HepG2 (cell line): ENCODE measurements around the gene AMBRA1. TPM values are rescaled to one million over a fixed set of nuclear protein-coding genes. Genes with fewer than 3 reads are reported as not detected.
A peak's percentile ranks its signal among the peaks of the same experiment; 100 is the strongest.

Experiments
- GZF1 ChIP-seq: sonication (generic); formaldehyde crosslinking; IDR thresholded peaks from 2 replicates; pipeline ENCODE4 v1.5.1; 2020; ENCODE audit warnings: mild to moderate bottlenecking, missing genetic modification reagents
- HDAC2 ChIP-seq: sonication (generic); formaldehyde crosslinking; IDR thresholded peaks from 2 replicates; pipeline ENCODE4 v1.4.0; 2020; ENCODE audit warnings: missing genetic modification reagents
- JUN ChIP-seq: sonication (generic); formaldehyde crosslinking; IDR thresholded peaks from 2 replicates; pipeline ENCODE4 v1.4.0; 2020; ENCODE audit warnings: mild to moderate bottlenecking, missing genetic modification reagents
- POLR2A ChIP-seq, 2 experiments: IDR thresholded peaks; 2 replicates each; pipeline ENCODE4 v1.6.1; 2011; ENCODE audit warnings: low read depth in 2 of 2, low read length in 2 of 2, mild to moderate bottlenecking in 1 of 2, moderate library complexity in 1 of 2; ENCODE audit not compliant: insufficient read depth in 1 of 2
- RARG ChIP-seq: sonication (generic); formaldehyde crosslinking; IDR thresholded peaks from 2 replicates; pipeline ENCODE4 v1.4.0; 2020; ENCODE audit warnings: low read depth, mild to moderate bottlenecking, missing genetic modification reagents
- SNAPC2 ChIP-seq: sonication (generic); formaldehyde crosslinking; IDR thresholded peaks from 2 replicates; pipeline ENCODE4 v1.8.1; 2022; ENCODE audit warnings: mild to moderate bottlenecking, missing genetic modification reagents
- SP1 ChIP-seq, 2 experiments: fragments of 450-650 bp in 1 of 2; sonication (generic) in 1 of 2; formaldehyde crosslinking in 1 of 2; IDR thresholded peaks; 2 replicates each; pipeline versions ENCODE4 v1.4.0 to v1.6.1; 2016 to 2020; ENCODE audit warnings: missing genetic modification reagents in 1 of 2
- STAT5B ChIP-seq: sonication (generic); formaldehyde crosslinking; IDR thresholded peaks from 2 replicates; pipeline ENCODE4 v1.4.0; 2020; ENCODE audit warnings: missing genetic modification reagents
- SUZ12 ChIP-seq: fragments of 150-350 bp; IDR thresholded peaks from 2 replicates; pipeline ENCODE4 v1.6.1; 2014; ENCODE audit warnings: low read depth, low read length
- TGIF2 ChIP-seq: IDR thresholded peaks from 2 replicates; pipeline ENCODE4 v1.6.1; 2016; ENCODE audit warnings: control low read depth, missing compliant biosample characterization
- ZBTB3 ChIP-seq: sonication (generic); formaldehyde crosslinking; IDR thresholded peaks from 2 replicates; pipeline ENCODE4 v1.4.0; 2020; ENCODE audit warnings: low read depth, mild to moderate bottlenecking, moderate library complexity, missing genetic modification reagents, borderline replicate concordance
- ZNF781 ChIP-seq: sonication (generic); formaldehyde crosslinking; IDR thresholded peaks from 2 replicates; pipeline ENCODE4 v1.5.1; 2020; ENCODE audit warnings: borderline replicate concordance, mild to moderate bottlenecking, missing genetic modification reagents; ENCODE audit errors: not compliant biosample characterization
- polyA plus RNA-seq, 8 experiments: library from polyadenylated mRNA; depleted of rRNA in 3 of 8; stranded (reverse) in 7 of 8; unstranded in 1 of 8; fragments of >200 nt; fragmentation: Illumina TruSeq in 4 of 8; extraction: Trizol in 4 of 8; gene quantifications; 2 replicates each; pipeline versions ENCODE4 v1.2.1 to v1.2.3, GENCODE V29; 2011 to 2016; ENCODE audit warnings: low read depth in 4 of 8, missing spikeins in 1 of 8, mixed read lengths in 1 of 8; ENCODE audit not compliant: insufficient read depth in 1 of 8
- total RNA-seq, 5 experiments: library from RNA; depleted of rRNA; stranded (reverse); fragments of >200 nt; fragmentation: Illumina TruSeq; extraction: Trizol; gene quantifications; 2 replicates each; pipeline ENCODE4 v1.2.3, GENCODE V29; 2016; ENCODE audit warnings: low read depth in 1 of 5
- TF ChIP-seq, protein P1 (sequence below): sonication (generic); formaldehyde crosslinking; IDR thresholded peaks from 2 replicates; pipeline ENCODE4 v1.4.0; 2020; ENCODE audit warnings: missing genetic modification reagents, borderline replicate concordance
- TF ChIP-seq, protein P2 (sequence below): sonication (generic); formaldehyde crosslinking; conservative IDR thresholded peaks from 2 replicates; pipeline ENCODE4 v1.4.0; 2020; ENCODE audit warnings: mild to moderate bottlenecking, missing genetic modification reagents, moderate library complexity
- TF ChIP-seq, protein P3 (sequence below): IDR thresholded peaks from 2 replicates; pipeline ENCODE4 v1.6.1; 2016; ENCODE audit warnings: low read depth, control low read depth
- TF ChIP-seq, protein P4 (sequence below): sonication (generic); formaldehyde crosslinking; IDR thresholded peaks from 2 replicates; pipeline ENCODE4 v1.5.0; 2020; ENCODE audit warnings: mild to moderate bottlenecking, missing genetic modification reagents

The AMBRA1 gene
- total and polyA plus RNA-seq, 2 of the 13 experiments (the other 11 are each of a cell fraction or from before 2014, with no cell fraction given) = 15.7 to 26.0 TPM

DNA sequence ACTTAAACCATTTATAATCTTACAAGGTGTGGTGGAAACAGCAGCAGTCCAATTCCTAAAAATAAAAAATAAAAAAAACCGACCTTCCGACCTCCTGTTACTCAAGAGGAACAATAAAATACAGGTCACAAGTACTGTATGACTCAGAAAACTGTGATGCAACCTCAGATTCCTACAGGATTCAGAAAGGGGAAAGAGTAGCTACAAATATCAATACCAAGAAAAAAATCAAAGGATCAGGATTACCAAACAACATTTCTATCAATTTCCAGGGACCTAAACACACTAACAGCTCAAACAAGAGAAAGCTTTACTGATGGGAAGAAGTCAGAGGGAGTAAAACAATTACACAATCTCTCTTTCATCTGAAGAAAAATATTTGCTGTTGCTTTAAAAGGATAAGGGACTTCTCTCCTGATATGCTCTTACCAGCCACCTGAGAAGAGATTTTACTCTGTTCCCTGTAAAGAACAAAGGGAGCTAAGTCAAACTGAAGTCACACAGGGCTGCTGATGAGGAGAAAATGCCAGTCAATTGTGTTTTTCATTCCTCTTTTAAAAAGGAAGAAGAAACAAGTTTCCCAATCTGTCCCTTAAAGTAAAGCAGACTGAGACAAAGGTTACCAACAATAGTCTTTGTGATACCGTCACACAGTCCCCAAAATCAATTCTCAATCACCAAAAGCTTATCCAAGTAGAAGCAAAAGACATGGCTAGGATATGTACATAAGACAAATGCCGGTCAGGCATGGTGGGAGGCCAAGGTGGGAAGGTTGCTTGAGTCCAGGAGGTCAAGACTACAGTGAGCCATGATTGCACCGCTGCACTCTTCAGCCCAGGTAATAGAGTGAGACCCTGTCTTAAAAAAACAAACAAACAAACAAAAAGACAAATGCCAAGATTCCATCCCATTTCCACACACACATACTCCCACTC is 39.3 kb downstream of the AMBRA1 start (continued):
- TF ChIP-seq, protein P1, sequence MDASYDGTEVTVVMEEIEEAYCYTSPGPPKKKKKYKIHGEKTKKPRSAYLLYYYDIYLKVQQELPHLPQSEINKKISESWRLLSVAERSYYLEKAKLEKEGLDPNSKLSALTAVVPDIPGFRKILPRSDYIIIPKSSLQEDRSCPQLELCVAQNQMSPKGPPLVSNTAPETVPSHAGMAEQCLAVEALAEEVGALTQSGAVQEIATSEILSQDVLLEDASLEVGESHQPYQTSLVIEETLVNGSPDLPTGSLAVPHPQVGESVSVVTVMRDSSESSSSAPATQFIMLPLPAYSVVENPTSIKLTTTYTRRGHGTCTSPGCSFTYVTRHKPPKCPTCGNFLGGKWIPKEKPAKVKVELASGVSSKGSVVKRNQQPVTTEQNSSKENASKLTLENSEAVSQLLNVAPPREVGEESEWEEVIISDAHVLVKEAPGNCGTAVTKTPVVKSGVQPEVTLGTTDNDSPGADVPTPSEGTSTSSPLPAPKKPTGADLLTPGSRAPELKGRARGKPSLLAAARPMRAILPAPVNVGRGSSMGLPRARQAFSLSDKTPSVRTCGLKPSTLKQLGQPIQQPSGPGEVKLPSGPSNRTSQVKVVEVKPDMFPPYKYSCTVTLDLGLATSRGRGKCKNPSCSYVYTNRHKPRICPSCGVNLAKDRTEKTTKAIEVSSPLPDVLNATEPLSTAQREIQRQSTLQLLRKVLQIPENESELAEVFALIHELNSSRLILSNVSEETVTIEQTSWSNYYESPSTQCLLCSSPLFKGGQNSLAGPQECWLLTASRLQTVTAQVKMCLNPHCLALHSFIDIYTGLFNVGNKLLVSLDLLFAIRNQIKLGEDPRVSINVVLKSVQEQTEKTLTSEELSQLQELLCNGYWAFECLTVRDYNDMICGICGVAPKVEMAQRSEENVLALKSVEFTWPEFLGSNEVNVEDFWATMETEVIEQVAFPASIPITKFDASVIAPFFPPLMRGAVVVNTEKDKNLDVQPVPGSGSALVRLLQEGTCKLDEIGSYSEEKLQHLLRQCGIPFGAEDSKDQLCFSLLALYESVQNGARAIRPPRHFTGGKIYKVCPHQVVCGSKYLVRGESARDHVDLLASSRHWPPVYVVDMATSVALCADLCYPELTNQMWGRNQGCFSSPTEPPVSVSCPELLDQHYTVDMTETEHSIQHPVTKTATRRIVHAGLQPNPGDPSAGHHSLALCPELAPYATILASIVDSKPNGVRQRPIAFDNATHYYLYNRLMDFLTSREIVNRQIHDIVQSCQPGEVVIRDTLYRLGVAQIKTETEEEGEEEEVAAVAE (CRISPR knock-in tag) = no peak
- TF ChIP-seq STAT5B (CRISPR knock-in tag) (no peak), HDAC2 (peak; percentile 78), GZF1 (no peak), ZNF781 (CRISPR knock-in tag) (no peak), JUN (CRISPR knock-in tag) (peak; percentile 94), RARG (CRISPR knock-in tag) (0 out of 2 replicates have a peak, but pooled peaks have one; percentile 70), SUZ12 (no peak), POLR2A (IDR thresholded peaks at IDR 0.05; ENCODE audit: insufficient read depth in 1 of 2, low read depth in 2 of 2, low read length in 2 of 2) (no peak), TGIF2 (CRISPR knock-in tag) (no peak), SNAPC2 (CRISPR knock-in tag) (no peak; the same call in 1 of the 2 replicates), SP1 (IDR thresholded peaks at IDR 0.05) (no peak), SP1 (CRISPR knock-in tag; IDR thresholded peaks at IDR 0.05) (no peak), ZBTB3 (peak; percentile 75; the same call in 1 of the 2 replicates)
- TF ChIP-seq, protein P2, sequence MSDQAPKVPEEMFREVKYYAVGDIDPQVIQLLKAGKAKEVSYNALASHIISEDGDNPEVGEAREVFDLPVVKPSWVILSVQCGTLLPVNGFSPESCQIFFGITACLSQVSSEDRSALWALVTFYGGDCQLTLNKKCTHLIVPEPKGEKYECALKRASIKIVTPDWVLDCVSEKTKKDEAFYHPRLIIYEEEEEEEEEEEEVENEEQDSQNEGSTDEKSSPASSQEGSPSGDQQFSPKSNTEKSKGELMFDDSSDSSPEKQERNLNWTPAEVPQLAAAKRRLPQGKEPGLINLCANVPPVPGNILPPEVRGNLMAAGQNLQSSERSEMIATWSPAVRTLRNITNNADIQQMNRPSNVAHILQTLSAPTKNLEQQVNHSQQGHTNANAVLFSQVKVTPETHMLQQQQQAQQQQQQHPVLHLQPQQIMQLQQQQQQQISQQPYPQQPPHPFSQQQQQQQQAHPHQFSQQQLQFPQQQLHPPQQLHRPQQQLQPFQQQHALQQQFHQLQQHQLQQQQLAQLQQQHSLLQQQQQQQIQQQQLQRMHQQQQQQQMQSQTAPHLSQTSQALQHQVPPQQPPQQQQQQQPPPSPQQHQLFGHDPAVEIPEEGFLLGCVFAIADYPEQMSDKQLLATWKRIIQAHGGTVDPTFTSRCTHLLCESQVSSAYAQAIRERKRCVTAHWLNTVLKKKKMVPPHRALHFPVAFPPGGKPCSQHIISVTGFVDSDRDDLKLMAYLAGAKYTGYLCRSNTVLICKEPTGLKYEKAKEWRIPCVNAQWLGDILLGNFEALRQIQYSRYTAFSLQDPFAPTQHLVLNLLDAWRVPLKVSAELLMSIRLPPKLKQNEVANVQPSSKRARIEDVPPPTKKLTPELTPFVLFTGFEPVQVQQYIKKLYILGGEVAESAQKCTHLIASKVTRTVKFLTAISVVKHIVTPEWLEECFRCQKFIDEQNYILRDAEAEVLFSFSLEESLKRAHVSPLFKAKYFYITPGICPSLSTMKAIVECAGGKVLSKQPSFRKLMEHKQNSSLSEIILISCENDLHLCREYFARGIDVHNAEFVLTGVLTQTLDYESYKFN (CRISPR knock-in tag) = peak; percentile 94
- TF ChIP-seq, protein P3, sequence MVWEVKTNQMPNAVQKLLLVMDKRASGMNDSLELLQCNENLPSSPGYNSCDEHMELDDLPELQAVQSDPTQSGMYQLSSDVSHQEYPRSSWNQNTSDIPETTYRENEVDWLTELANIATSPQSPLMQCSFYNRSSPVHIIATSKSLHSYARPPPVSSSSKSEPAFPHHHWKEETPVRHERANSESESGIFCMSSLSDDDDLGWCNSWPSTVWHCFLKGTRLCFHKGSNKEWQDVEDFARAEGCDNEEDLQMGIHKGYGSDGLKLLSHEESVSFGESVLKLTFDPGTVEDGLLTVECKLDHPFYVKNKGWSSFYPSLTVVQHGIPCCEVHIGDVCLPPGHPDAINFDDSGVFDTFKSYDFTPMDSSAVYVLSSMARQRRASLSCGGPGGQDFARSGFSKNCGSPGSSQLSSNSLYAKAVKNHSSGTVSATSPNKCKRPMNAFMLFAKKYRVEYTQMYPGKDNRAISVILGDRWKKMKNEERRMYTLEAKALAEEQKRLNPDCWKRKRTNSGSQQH (CRISPR knock-in tag) = no peak
- TF ChIP-seq, protein P4, sequence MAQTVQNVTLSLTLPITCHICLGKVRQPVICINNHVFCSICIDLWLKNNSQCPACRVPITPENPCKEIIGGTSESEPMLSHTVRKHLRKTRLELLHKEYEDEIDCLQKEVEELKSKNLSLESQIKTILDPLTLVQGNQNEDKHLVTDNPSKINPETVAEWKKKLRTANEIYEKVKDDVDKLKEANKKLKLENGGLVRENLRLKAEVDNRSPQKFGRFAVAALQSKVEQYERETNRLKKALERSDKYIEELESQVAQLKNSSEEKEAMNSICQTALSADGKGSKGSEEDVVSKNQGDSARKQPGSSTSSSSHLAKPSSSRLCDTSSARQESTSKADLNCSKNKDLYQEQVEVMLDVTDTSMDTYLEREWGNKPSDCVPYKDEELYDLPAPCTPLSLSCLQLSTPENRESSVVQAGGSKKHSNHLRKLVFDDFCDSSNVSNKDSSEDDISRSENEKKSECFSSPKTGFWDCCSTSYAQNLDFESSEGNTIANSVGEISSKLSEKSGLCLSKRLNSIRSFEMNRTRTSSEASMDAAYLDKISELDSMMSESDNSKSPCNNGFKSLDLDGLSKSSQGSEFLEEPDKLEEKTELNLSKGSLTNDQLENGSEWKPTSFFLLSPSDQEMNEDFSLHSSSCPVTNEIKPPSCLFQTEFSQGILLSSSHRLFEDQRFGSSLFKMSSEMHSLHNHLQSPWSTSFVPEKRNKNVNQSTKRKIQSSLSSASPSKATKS (CRISPR knock-in tag) = no peak
